ENCODE data around the gene TOLLIP.

- TF ChIP-seq, protein P1, sequence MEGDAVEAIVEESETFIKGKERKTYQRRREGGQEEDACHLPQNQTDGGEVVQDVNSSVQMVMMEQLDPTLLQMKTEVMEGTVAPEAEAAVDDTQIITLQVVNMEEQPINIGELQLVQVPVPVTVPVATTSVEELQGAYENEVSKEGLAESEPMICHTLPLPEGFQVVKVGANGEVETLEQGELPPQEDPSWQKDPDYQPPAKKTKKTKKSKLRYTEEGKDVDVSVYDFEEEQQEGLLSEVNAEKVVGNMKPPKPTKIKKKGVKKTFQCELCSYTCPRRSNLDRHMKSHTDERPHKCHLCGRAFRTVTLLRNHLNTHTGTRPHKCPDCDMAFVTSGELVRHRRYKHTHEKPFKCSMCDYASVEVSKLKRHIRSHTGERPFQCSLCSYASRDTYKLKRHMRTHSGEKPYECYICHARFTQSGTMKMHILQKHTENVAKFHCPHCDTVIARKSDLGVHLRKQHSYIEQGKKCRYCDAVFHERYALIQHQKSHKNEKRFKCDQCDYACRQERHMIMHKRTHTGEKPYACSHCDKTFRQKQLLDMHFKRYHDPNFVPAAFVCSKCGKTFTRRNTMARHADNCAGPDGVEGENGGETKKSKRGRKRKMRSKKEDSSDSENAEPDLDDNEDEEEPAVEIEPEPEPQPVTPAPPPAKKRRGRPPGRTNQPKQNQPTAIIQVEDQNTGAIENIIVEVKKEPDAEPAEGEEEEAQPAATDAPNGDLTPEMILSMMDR (IDR thresholded peaks at IDR 0.05): peak in 1 of 6 experiments; percentile 15
- TF ChIP-seq POLR2A (IDR thresholded peaks at IDR 0.05) (no peak), EP300 (IDR thresholded peaks at IDR 0.05) (no peak), POLR2AphosphoS5 (IDR thresholded peaks at IDR 0.05) (no peak)
These were observed 83.0 kb downstream of the TOLLIP start for GRCh38 chr11:1226226-1226985.
